ENCODE results near the gene CENPN. TPM values are rescaled to one million over a fixed set of nuclear protein-coding genes. Genes with fewer than 3 reads are reported as not detected.

The CENPN gene
- total RNA-seq, 5 donors from 2014 or later (not counting 1 experiment from before 2014, with no cell fraction given) = 1.3 to 9.0 (median 2.8) TPM

- Histone ChIP-seq H3K27ac (ENCODE audit: low read length) (no peak overlapping the region), H3K4me1 (ENCODE audit: control insufficient read depth in 1 of 2, extremely low read depth in 1 of 2, insufficient read depth in 2 of 2, low read length in 2 of 2) (no peaks in the 10 kb centered on the region), H3K9me3 (no peaks in the 10 kb centered on the region), H3K27me3 (replicated peaks in 1 of 2; ENCODE audit: control insufficient read depth in 2 of 2, extremely low read depth in 1 of 2, insufficient read depth in 2 of 2, low read length in 1 of 2) (no peaks in the 10 kb centered on the region), H3K4me3 (ENCODE audit: control insufficient read depth in 1 of 2, extremely low read depth in 1 of 2, low read length in 1 of 2) (no peak overlapping the region), H3K36me3 (ENCODE audit: control insufficient read depth in 2 of 2, extremely low read depth in 1 of 2, insufficient read depth in 1 of 2, low read length in 1 of 2) (peaks cover 8 to 20% of the 10 kb centered on the region in 2 donors)
- no CpG with 5 or more reads among the region's 2 CpGs for WGBS (ENCODE audit: insufficient coverage)
- DNase-seq = no peak
- Mint-ChIP-seq H3K9me3 (no peaks in the 10 kb centered on the region), H3K4me3 (no peak overlapping the region), H3K4me1 (peaks cover 0 to 3% (median 0%) of the 10 kb centered on the region in 3 donors), H3K36me3 (peaks cover 16% of the 10 kb centered on the region), H3K27ac (no peak overlapping the region), H3K27me3 (no peaks in the 10 kb centered on the region)
- ChIA-PET POLR2A (interaction anchor here in 1 of 2 donors (0.8 to 1.0 kb wide), 2 partner anchors 16 to 161 kb away, joined by 3 to 5 read pairs; no protein-coding TSS in a partner anchor), CTCF (interaction anchor here (0.6 to 1.4 kb wide), 5 partner anchors 10 to 17 kb away, joined by 3 to 4 read pairs (median 3); no protein-coding TSS in a partner anchor)
- no peak for ATAC-seq (replicated peaks in 1 of 4)
Measured at GRCh38 chr16:81018496-81018895, 11.5 kb downstream of the CENPN start.

- Mint-ChIP-seq H3K4me1 (no peaks in the 10 kb centered on the region), H3K4me3 (no peak overlapping the region), H3K27me3 (no peaks in the 10 kb centered on the region), H3K36me3 (peaks cover 14% of the 10 kb centered on the region), H3K27ac (no peak overlapping the region), H3K9me3 (no peaks in the 10 kb centered on the region)
- Histone ChIP-seq H3K4me3 (ENCODE audit: control insufficient read depth in 1 of 2, extremely low read depth in 1 of 2, low read length in 1 of 2) (no peak overlapping the region), H3K27me3 (replicated peaks in 1 of 2; ENCODE audit: control insufficient read depth in 2 of 2, extremely low read depth in 1 of 2, insufficient read depth in 2 of 2, low read length in 1 of 2) (no peaks in the 10 kb centered on the region), H3K27ac (ENCODE audit: low read length) (no peak overlapping the region), H3K4me1 (ENCODE audit: control insufficient read depth in 1 of 2, extremely low read depth in 1 of 2, insufficient read depth in 2 of 2, low read length in 2 of 2) (no peaks in the 10 kb centered on the region), H3K9me3 (no peaks in the 10 kb centered on the region), H3K36me3 (ENCODE audit: control insufficient read depth in 2 of 2, extremely low read depth in 1 of 2, insufficient read depth in 1 of 2, low read length in 1 of 2) (peaks cover 5% of the 10 kb centered on the region in 2 donors)
- ATAC-seq (replicated peaks in 1 of 4) (no peak), DNase-seq (no peak)
- CTCF ChIA-PET = interaction anchor here (0.6 to 0.7 kb wide), 2 partner anchors 22 to 72 kb away, joined by 3 to 4 read pairs; no protein-coding TSS in a partner anchor
- WGBS (ENCODE audit: insufficient coverage) = no CpG with 5 or more reads among the region's 4 CpGs
- POLR2A ChIA-PET = no interaction called here
Measured at GRCh38 chr16:81026429-81026828, 19.4 kb downstream of the CENPN start.

- H3K36me3 ChIP-seq (ENCODE audit: control insufficient read depth in 2 of 2, extremely low read depth in 1 of 2, insufficient read depth in 1 of 2, low read length in 1 of 2) = no peaks in the 10 kb centered on the region
- ATAC-seq (replicated peaks in 1 of 4) = no peak
- ChIA-PET CTCF (interaction anchor here (0.6 to 1.2 kb wide), 3 partner anchors 26 to 44 kb away, joined by 3 read pairs; no protein-coding TSS in a partner anchor), POLR2A (no interaction called here)
- H3K4me1 ChIP-seq (ENCODE audit: control insufficient read depth in 1 of 2, extremely low read depth in 1 of 2, insufficient read depth in 2 of 2, low read length in 2 of 2) = no peaks in the 10 kb centered on the region
- H3K9me3 Mint-ChIP-seq = no peaks in the 10 kb centered on the region
- WGBS (ENCODE audit: insufficient coverage) = no CpG with 5 or more reads among the region's 11 CpGs
- H3K4me3 Mint-ChIP-seq = no peak overlapping the region
- H3K36me3 Mint-ChIP-seq = peaks cover 7% of the 10 kb centered on the region
- H3K4me1 Mint-ChIP-seq = peaks cover 0 to 2% (median 0%) of the 10 kb centered on the region in 3 donors
- no peaks in the 10 kb centered on the region for H3K27me3 ChIP-seq (replicated peaks in 1 of 2; ENCODE audit: control insufficient read depth in 2 of 2, extremely low read depth in 1 of 2, insufficient read depth in 2 of 2, low read length in 1 of 2)
- H3K9me3 ChIP-seq = no peaks in the 10 kb centered on the region
- no peak overlapping the region for H3K27ac ChIP-seq (ENCODE audit: low read length)
- no peaks in the 10 kb centered on the region for H3K27me3 Mint-ChIP-seq
- H3K4me3 ChIP-seq (ENCODE audit: control insufficient read depth in 1 of 2, extremely low read depth in 1 of 2, low read length in 1 of 2) = no peak overlapping the region
- H3K27ac Mint-ChIP-seq = no peak overlapping the region
- DNase-seq = no peak
Measured at GRCh38 chr16:81029930-81030604, 23.1 kb downstream of the CENPN start.

- ChIA-PET POLR2A (interaction anchor here in 1 of 2 donors (0.6 kb wide), 1 partner anchor 18 kb away, joined by 4 read pairs; no protein-coding TSS in a partner anchor), CTCF (interaction anchor here (0.6 to 3.3 kb wide), 18 partner anchors 17 to 66 kb away, joined by 3 to 35 read pairs (median 4); partner anchors contain the start of genes C16orf46 (in 2 of the 2), CENPN (in 1 of the 2) and CMC2 (in 1 of the 2))
- Mint-ChIP-seq H3K27me3 (no peaks in the 10 kb centered on the region), H3K4me3 (peak within 1 kb of the TSS; percentile 82 to 83 (median 83)), H3K4me1 (peaks cover 24 to 42% (median 32%) of the 10 kb centered on the region in 3 donors), H3K27ac (peak within 1 kb of the TSS; percentile 8 to 69), H3K36me3 (peaks cover 8% of the 10 kb centered on the region), H3K9me3 (no peaks in the 10 kb centered on the region)
- Histone ChIP-seq H3K9me3 (no peaks in the 10 kb centered on the region), H3K36me3 (ENCODE audit: control insufficient read depth in 2 of 2, extremely low read depth in 1 of 2, insufficient read depth in 1 of 2, low read length in 1 of 2) (peaks cover 0 to under 1% of the 10 kb centered on the region in 2 donors), H3K4me3 (ENCODE audit: control insufficient read depth in 1 of 2, extremely low read depth in 1 of 2, low read length in 1 of 2) (peak within 1 kb of the TSS; percentile 44 to 56), H3K27ac (ENCODE audit: low read length) (no peak within 1 kb of the TSS), H3K4me1 (ENCODE audit: control insufficient read depth in 1 of 2, extremely low read depth in 1 of 2, insufficient read depth in 2 of 2, low read length in 2 of 2) (peaks cover 5 to 31% of the 10 kb centered on the region in 2 experiments), H3K27me3 (replicated peaks in 1 of 2; ENCODE audit: control insufficient read depth in 2 of 2, extremely low read depth in 1 of 2, insufficient read depth in 2 of 2, low read length in 1 of 2) (no peaks in the 10 kb centered on the region)
- WGBS (ENCODE audit: insufficient coverage) = 2% methylated on average over 47 of the region's 54 CpGs
- DNase-seq (peak; percentile 76 to 95 (median 86)), ATAC-seq (replicated peaks in 1 of 4) (peak; percentile 94 to 97 (median 96))
Measured at GRCh38 chr16:81035398-81035974, 28.5 kb downstream of the CENPN start, which contains the start of gene ATMIN. Gene ATMIN (plus strand): TSS chr16:81035842. CDS start chr16:81035871, 29 bp downstream.

- Mint-ChIP-seq H3K9me3 (no peaks in the 10 kb centered on the region), H3K4me1 (peaks cover 29 to 45% (median 32%) of the 10 kb centered on the region in 3 donors), H3K27me3 (no peaks in the 10 kb centered on the region), H3K4me3 (peak overlapping the region; percentile 82 to 83 (median 83)), H3K36me3 (peaks cover 8% of the 10 kb centered on the region), H3K27ac (peak overlapping the region; percentile 8 to 55)
- DNase-seq = peak in 24 of 35 experiments; percentile 2 to 65 (median 23)
- under 1% methylated on average over 64 of the region's 80 CpGs for WGBS (ENCODE audit: insufficient coverage)
- H3K27me3 ChIP-seq (replicated peaks in 1 of 2; ENCODE audit: control insufficient read depth in 2 of 2, extremely low read depth in 1 of 2, insufficient read depth in 2 of 2, low read length in 1 of 2) = no peaks in the 10 kb centered on the region
- no peaks in the 10 kb centered on the region for H3K9me3 ChIP-seq
- peak overlapping the region; percentile 44 to 56 for H3K4me3 ChIP-seq (ENCODE audit: control insufficient read depth in 1 of 2, extremely low read depth in 1 of 2, low read length in 1 of 2)
- H3K27ac ChIP-seq (ENCODE audit: low read length) = no peak overlapping the region
- ChIA-PET POLR2A (interaction anchor here in 1 of 2 donors (0.6 kb wide), 3 partner anchors 19 to 1133 kb away, joined by 3 to 6 read pairs (median 4); no protein-coding TSS in a partner anchor), CTCF (interaction anchor here (0.5 to 3.3 kb wide), 17 partner anchors 19 to 65 kb away, joined by 3 to 35 read pairs (median 4); partner anchors contain the start of genes C16orf46 (in 2 of the 2), CENPN (in 1 of the 2) and CMC2 (in 1 of the 2))
- peaks cover 5 to 31% of the 10 kb centered on the region in 2 experiments for H3K4me1 ChIP-seq (ENCODE audit: control insufficient read depth in 1 of 2, extremely low read depth in 1 of 2, insufficient read depth in 2 of 2, low read length in 2 of 2)
- peaks cover 0 to 6% of the 10 kb centered on the region in 2 donors for H3K36me3 ChIP-seq (ENCODE audit: control insufficient read depth in 2 of 2, extremely low read depth in 1 of 2, insufficient read depth in 1 of 2, low read length in 1 of 2)
- ATAC-seq (replicated peaks in 1 of 4) = peak; percentile 62 to 73 (median 68)
Measured at GRCh38 chr16:81035975-81036750, 29.1 kb downstream of the CENPN start.

Measured in T-cell (primary cell).